T-helper 2 cell treated with Interferon-gamma antibody and Interleukin-4, amounts not matched to agents 5 μg/mL and 100 μg/mL, for 36 hours (primary cell): ENCODE measurements around the gene RUNX1.

Source experiments
- DNase-seq: peaks from one replicate; pipeline ENCODE4 v3.0.0; 2021; ENCODE audit warnings: low spot score
- H3K27ac Mint-ChIP-seq: one replicate; pipeline ENCODE4 v1.8.0; 2021; ENCODE audit warnings: mild to moderate bottlenecking, mixed read lengths
- H3K27me3 Mint-ChIP-seq: one replicate; pipeline ENCODE4 v1.8.0; 2021; ENCODE audit warnings: low read depth, mixed read lengths
- H3K36me3 Mint-ChIP-seq: one replicate; pipeline ENCODE4 v1.8.0; 2021; ENCODE audit warnings: low read depth, mixed read lengths
- H3K4me1 Mint-ChIP-seq: one replicate; pipeline ENCODE4 v1.8.0; 2021; ENCODE audit warnings: low read depth, mixed read lengths
- H3K4me3 Mint-ChIP-seq: one replicate; pipeline ENCODE4 v1.8.0; 2022; ENCODE audit warnings: mild to moderate bottlenecking, moderate library complexity, mixed read lengths
- H3K9me3 Mint-ChIP-seq: one replicate; pipeline ENCODE4 v1.8.0; 2021; ENCODE audit warnings: mixed read lengths

Gene RUNX1

GRCh38 chr21:35048706-35049617, at the start of gene RUNX1:
RUNX1 (minus strand) TSS chr21:35049302.
- Mint-ChIP-seq H3K27me3 (no peaks in the 10 kb centered on the region), H3K9me3 (no peaks in the 10 kb centered on the region), H3K36me3 (peaks cover 39% of the 10 kb centered on the region), H3K4me1 (peaks cover 57% of the 10 kb centered on the region), H3K4me3 (peak within 1 kb of the TSS; percentile 93), H3K27ac (peak within 1 kb of the TSS; percentile 94)
- DNase-seq: peak; percentile 90

- no peak for DNase-seq
- Mint-ChIP-seq H3K27me3 (no peaks in the 10 kb centered on the region), H3K36me3 (peaks cover 16% of the 10 kb centered on the region), H3K4me3 (no peak overlapping the region), H3K4me1 (peaks cover 44% of the 10 kb centered on the region), H3K27ac (no peak overlapping the region), H3K9me3 (peaks cover 11% of the 10 kb centered on the region)
Measured at GRCh38 chr21:35097525-35097924, 48.4 kb upstream of the RUNX1 start.

GRCh38 chr21:35096959-35097358, 47.9 kb upstream of the RUNX1 start:
- peaks cover 44% of the 10 kb centered on the region for H3K4me1 Mint-ChIP-seq
- peak overlapping the region; percentile 42 for H3K27ac Mint-ChIP-seq
- H3K9me3 Mint-ChIP-seq: peaks cover 11% of the 10 kb centered on the region
- peaks cover 16% of the 10 kb centered on the region for H3K36me3 Mint-ChIP-seq
- DNase-seq: peak; percentile 42
- H3K27me3 Mint-ChIP-seq: no peaks in the 10 kb centered on the region
- H3K4me3 Mint-ChIP-seq: peak overlapping the region; percentile 15

- peak; percentile 52 for DNase-seq
- Mint-ChIP-seq H3K4me1 (peaks cover 50% of the 10 kb centered on the region), H3K27me3 (no peaks in the 10 kb centered on the region), H3K27ac (peak overlapping the region; percentile 55), H3K4me3 (no peak overlapping the region), H3K9me3 (peaks cover 14% of the 10 kb centered on the region), H3K36me3 (peaks cover 16% of the 10 kb centered on the region)
Measured at GRCh38 chr21:35095859-35096291, 46.8 kb upstream of the RUNX1 start.

- DNase-seq: no peak
- Mint-ChIP-seq H3K27me3 (no peaks in the 10 kb centered on the region), H3K4me3 (no peak overlapping the region), H3K27ac (no peak overlapping the region), H3K4me1 (peaks cover 60% of the 10 kb centered on the region), H3K9me3 (peaks cover 15% of the 10 kb centered on the region), H3K36me3 (peaks cover 16% of the 10 kb centered on the region)
Measured at GRCh38 chr21:35093514-35093913, 44.4 kb upstream of the RUNX1 start.

GRCh38 chr21:35091496-35091895, 42.4 kb upstream of the RUNX1 start:
- Mint-ChIP-seq H3K36me3 (peaks cover 16% of the 10 kb centered on the region), H3K27me3 (no peaks in the 10 kb centered on the region), H3K27ac (no peak overlapping the region), H3K9me3 (peaks cover 15% of the 10 kb centered on the region), H3K4me3 (no peak overlapping the region), H3K4me1 (peaks cover 55% of the 10 kb centered on the region)
- no peak for DNase-seq

GRCh38 chr21:35090403-35090802, 41.3 kb upstream of the RUNX1 start:
- no peak overlapping the region for H3K4me3 Mint-ChIP-seq
- no peaks in the 10 kb centered on the region for H3K27me3 Mint-ChIP-seq
- peaks cover 46% of the 10 kb centered on the region for H3K4me1 Mint-ChIP-seq
- H3K36me3 Mint-ChIP-seq: peaks cover 16% of the 10 kb centered on the region
- peaks cover 19% of the 10 kb centered on the region for H3K9me3 Mint-ChIP-seq
- no peak for DNase-seq
- H3K27ac Mint-ChIP-seq: no peak overlapping the region

GRCh38 chr21:35088319-35088771, 39.2 kb upstream of the RUNX1 start:
- Mint-ChIP-seq H3K4me1 (peaks cover 32% of the 10 kb centered on the region), H3K36me3 (peaks cover 8% of the 10 kb centered on the region), H3K4me3 (peak overlapping the region; percentile 20), H3K27me3 (no peaks in the 10 kb centered on the region), H3K9me3 (peaks cover 20% of the 10 kb centered on the region), H3K27ac (peak overlapping the region; percentile 16)
- peak; percentile 41 for DNase-seq

- Mint-ChIP-seq H3K36me3 (peaks cover 8% of the 10 kb centered on the region), H3K27me3 (no peaks in the 10 kb centered on the region), H3K9me3 (peaks cover 20% of the 10 kb centered on the region), H3K4me1 (peaks cover 29% of the 10 kb centered on the region), H3K4me3 (no peak overlapping the region), H3K27ac (no peak overlapping the region)
- no peak for DNase-seq
Measured at GRCh38 chr21:35086357-35086756, 37.3 kb upstream of the RUNX1 start.

GRCh38 chr21:35084869-35085268, 35.8 kb upstream of the RUNX1 start:
- Mint-ChIP-seq H3K4me3 (no peak overlapping the region), H3K27me3 (no peaks in the 10 kb centered on the region), H3K27ac (no peak overlapping the region), H3K36me3 (peaks cover 8% of the 10 kb centered on the region), H3K9me3 (peaks cover 16% of the 10 kb centered on the region), H3K4me1 (peaks cover 22% of the 10 kb centered on the region)
- DNase-seq: no peak

GRCh38 chr21:35083246-35083645, 34.1 kb upstream of the RUNX1 start:
- peaks cover 8% of the 10 kb centered on the region for H3K36me3 Mint-ChIP-seq
- H3K27ac Mint-ChIP-seq: no peak overlapping the region
- DNase-seq: no peak
- peaks cover 16% of the 10 kb centered on the region for H3K9me3 Mint-ChIP-seq
- no peaks in the 10 kb centered on the region for H3K27me3 Mint-ChIP-seq
- H3K4me3 Mint-ChIP-seq: no peak overlapping the region
- peaks cover 11% of the 10 kb centered on the region for H3K4me1 Mint-ChIP-seq

- peaks cover 16% of the 10 kb centered on the region for H3K9me3 Mint-ChIP-seq
- no peaks in the 10 kb centered on the region for H3K27me3 Mint-ChIP-seq
- H3K27ac Mint-ChIP-seq: no peak overlapping the region
- no peak overlapping the region for H3K4me3 Mint-ChIP-seq
- H3K4me1 Mint-ChIP-seq: peaks cover 8% of the 10 kb centered on the region
- DNase-seq: no peak
- H3K36me3 Mint-ChIP-seq: peaks cover 8% of the 10 kb centered on the region
Measured at GRCh38 chr21:35081861-35082260, 32.8 kb upstream of the RUNX1 start.

GRCh38 chr21:35079181-35079580, 30.1 kb upstream of the RUNX1 start:
- peaks cover 17% of the 10 kb centered on the region for H3K4me1 Mint-ChIP-seq
- peaks cover 12% of the 10 kb centered on the region for H3K9me3 Mint-ChIP-seq
- no peak overlapping the region for H3K27ac Mint-ChIP-seq
- H3K4me3 Mint-ChIP-seq: no peak overlapping the region
- H3K27me3 Mint-ChIP-seq: no peaks in the 10 kb centered on the region
- H3K36me3 Mint-ChIP-seq: peaks cover 7% of the 10 kb centered on the region
- no peak for DNase-seq

GRCh38 chr21:35077975-35078374, 28.9 kb upstream of the RUNX1 start:
- Mint-ChIP-seq H3K27ac (no peak overlapping the region), H3K4me1 (peaks cover 19% of the 10 kb centered on the region), H3K9me3 (peaks cover 12% of the 10 kb centered on the region), H3K27me3 (no peaks in the 10 kb centered on the region), H3K4me3 (no peak overlapping the region), H3K36me3 (peaks cover 6% of the 10 kb centered on the region)
- no peak for DNase-seq
